Endothelial cell of umbilical vein (primary cell): ENCODE results near the gene XXYLT1. TPM values are rescaled to one million over a fixed set of nuclear protein-coding genes. Genes with fewer than 3 reads are reported as not detected.

Experiments used
- BruUV-seq: library from RNA; stranded (reverse); fragments of 400-500 nt; replicated peaks from 2 replicates; lab custom pipeline; 2021; lab: Mats Ljungman, UMichigan
- CTCF ChIA-PET: fragments of 300-600, 350-600 bp; sonication (Branson Sonifier 250); formaldehyde crosslinking; loops from one replicate; lab custom pipeline; 2021; ENCODE audit warnings: antibody characterized with exemption, inconsistent platforms; lab: Charles Lee
- POLR2A ChIA-PET: fragments of 300-600, 350-600 bp; sonication (Branson Sonifier 250); formaldehyde crosslinking; loops from one replicate; lab custom pipeline; 2021; ENCODE audit warnings: antibody characterized with exemption, inconsistent platforms; lab: Charles Lee
- DNase-seq: peaks from one replicate; pipeline ENCODE4 v3.0.0-alpha.2; 2011; ENCODE audit warnings: low read depth, low spot score
- FAIRE-seq: peaks from 2 replicates; lab custom pipeline; 2011; peaks lifted over from hg19 to GRCh38; lab: Jason Lieb, UNC
- H2AFZ ChIP-seq: 2 replicates; pipeline ENCODE4 v1.6.0; 2012; ENCODE audit warnings: low read depth, low read length, control low read depth, inconsistent platforms
- H3K27ac ChIP-seq: 2 replicates; pipeline ENCODE4 v1.5.1; 2011; ENCODE audit warnings: low read depth, mild to moderate bottlenecking, control low read depth, low read length, moderate library complexity; ENCODE audit not compliant: insufficient read depth
- H3K27me3 ChIP-seq, 2 experiments: 2 replicates each; pipeline versions ENCODE4 v1.6.0 to v1.6.1; 2011; ENCODE audit warnings: low read length in 2 of 2, mixed read lengths in 1 of 2; ENCODE audit not compliant: control insufficient read depth in 2 of 2, insufficient read depth in 2 of 2
- H3K36me3 ChIP-seq, 2 experiments: 2 replicates in 1 of 2; 3 replicates in 1 of 2; pipeline ENCODE4 v1.5.1; 2011; ENCODE audit warnings: low read length in 2 of 2, mild to moderate bottlenecking in 1 of 2, moderate library complexity in 1 of 2; ENCODE audit not compliant: control insufficient read depth in 2 of 2, insufficient read depth in 2 of 2; ENCODE audit errors: extremely low read depth in 1 of 2
- H3K4me1 ChIP-seq: 3 replicates; pipeline ENCODE4 v1.5.1; 2011; ENCODE audit warnings: mild to moderate bottlenecking, low read length; ENCODE audit not compliant: control insufficient read depth, insufficient read depth; ENCODE audit errors: extremely low read depth
- H3K4me2 ChIP-seq: 2 replicates; pipeline ENCODE4 v1.6.1; 2011; ENCODE audit warnings: low read length, control low read depth, mixed read lengths; ENCODE audit not compliant: insufficient read depth
- H3K4me3 ChIP-seq, 3 experiments: fragments of 200-600 bp in 1 of 3; sonication (generic), shearing (Covaris generic) in 1 of 3; replicated peaks in 1 of 3; 2 replicates each; pipeline ENCODE4 v1.5.1; 2011 to 2016; ENCODE audit warnings: control low read depth in 3 of 3, low read length in 3 of 3, mild to moderate bottlenecking in 2 of 3, inconsistent platforms in 1 of 3, low read depth in 1 of 3, moderate library complexity in 1 of 3; ENCODE audit not compliant: insufficient read depth in 1 of 3
- H3K79me2 ChIP-seq: 2 replicates; pipeline ENCODE4 v1.6.0; 2012; ENCODE audit warnings: low read length, inconsistent platforms; ENCODE audit not compliant: control insufficient read depth, insufficient read depth
- H3K9ac ChIP-seq: replicated peaks from 2 replicates; pipeline ENCODE3; 2011; ENCODE audit warnings: low read length, control low read depth; ENCODE audit not compliant: insufficient read depth; ENCODE audit errors: extremely low read depth
- H3K9me1 ChIP-seq: replicated peaks from 3 replicates; pipeline ENCODE4 v1.6.0; 2011; ENCODE audit warnings: mild to moderate bottlenecking, low read length; ENCODE audit not compliant: control insufficient read depth, insufficient read depth; ENCODE audit errors: extremely low read depth
- H3K9me3 ChIP-seq: replicated peaks from 2 replicates; pipeline ENCODE4 v1.5.1; 2012; ENCODE audit warnings: low read length, inconsistent platforms; ENCODE audit not compliant: control insufficient read depth, insufficient read depth
- H4K20me1 ChIP-seq: replicated peaks from 2 replicates; pipeline ENCODE3; 2011; ENCODE audit warnings: mild to moderate bottlenecking, low read length; ENCODE audit not compliant: control insufficient read depth, insufficient read depth; ENCODE audit errors: extremely low read depth
- CTCF ChIP-seq, 2 donors: IDR thresholded peaks; 1 replicate in 1 of 2; 2 replicates in 1 of 2; pipeline ENCODE4 v1.5.1; 2011; ENCODE audit warnings: low read length in 2 of 2, mild to moderate bottlenecking in 2 of 2, moderate library complexity in 2 of 2, control low read depth in 1 of 2, inconsistent platforms in 1 of 2, low read depth in 1 of 2; ENCODE audit not compliant: insufficient read depth in 1 of 2; ENCODE audit errors: extremely low read depth in 1 of 2
- EZH2 ChIP-seq: IDR thresholded peaks from 2 replicates; pipeline ENCODE4 v1.6.1; 2012; ENCODE audit warnings: borderline replicate concordance, low read depth, mild to moderate bottlenecking, moderate library complexity, low read length, inconsistent platforms; ENCODE audit not compliant: severe bottlenecking
- FOS ChIP-seq: IDR thresholded peaks from 2 replicates; pipeline ENCODE4 v1.6.1; 2011; ENCODE audit warnings: mild to moderate bottlenecking, low read length, moderate library complexity, borderline replicate concordance; ENCODE audit not compliant: insufficient read depth
- GATA2 ChIP-seq: IDR thresholded peaks from 2 replicates; pipeline ENCODE4 v1.7.0; 2011; ENCODE audit warnings: low read depth, mild to moderate bottlenecking, moderate library complexity, mixed read lengths, low read length; ENCODE audit not compliant: insufficient read length, insufficient read depth
- JUN ChIP-seq: IDR thresholded peaks from 2 replicates; pipeline ENCODE4 v1.6.1; 2011; ENCODE audit warnings: borderline replicate concordance, low read depth; ENCODE audit not compliant: insufficient read length, insufficient read depth
- MAX ChIP-seq: IDR thresholded peaks from 2 replicates; pipeline ENCODE4 v1.6.1; 2011; ENCODE audit not compliant: insufficient read depth, insufficient read length
- MYC ChIP-seq: IDR thresholded peaks from one replicate; pipeline ENCODE4 v1.6.1; 2011; ENCODE audit warnings: mild to moderate bottlenecking, low read depth, low read length
- POLR2A ChIP-seq: IDR thresholded peaks from 2 replicates; pipeline ENCODE4 v1.6.1; 2012; ENCODE audit warnings: low read depth, mild to moderate bottlenecking, control low read depth, low read length
- POLR2AphosphoS5 ChIP-seq: IDR thresholded peaks from 2 replicates; pipeline ENCODE4 v1.6.1; 2012; ENCODE audit warnings: low read depth, mild to moderate bottlenecking, control low read depth, low read length, moderate library complexity; ENCODE audit not compliant: insufficient read depth
- dilution Hi-C: fragments of 300-500 bp; cut with MboI; formaldehyde crosslinking; loops from one replicate; pipeline ENCODE4 v1.15.0; 2019; ENCODE audit warnings: low sequenced_read_pairs; ENCODE audit not compliant: extremely low pct_ligation_motif_present
- intact Hi-C: fragments of 100-400 bp; cut with micrococcal nuclease; formaldehyde crosslinking; loops from one replicate; pipeline ENCODE4 v1.10.0; 2022
- polyA plus RNA-seq, 4 experiments: library from polyadenylated mRNA; depleted of rRNA in 3 of 4; stranded (reverse) in 3 of 4; unstranded in 1 of 4; fragments of >200 nt; gene quantifications; 2 replicates each; pipeline versions ENCODE4 v1.2.1 to v1.2.3, GENCODE V29; 2011 to 2012; ENCODE audit warnings: missing spikeins in 1 of 4
- total RNA-seq: library from RNA; stranded (reverse); gene quantifications from 2 replicates; pipeline ENCODE4 v1.2.3, GENCODE V29; 2021

Gene XXYLT1
- total and polyA plus RNA-seq, 2 donors (not counting 3 experiments of a cell fraction or from before 2014, with no cell fraction given): 54.4 to 78.1 TPM

DNA sequence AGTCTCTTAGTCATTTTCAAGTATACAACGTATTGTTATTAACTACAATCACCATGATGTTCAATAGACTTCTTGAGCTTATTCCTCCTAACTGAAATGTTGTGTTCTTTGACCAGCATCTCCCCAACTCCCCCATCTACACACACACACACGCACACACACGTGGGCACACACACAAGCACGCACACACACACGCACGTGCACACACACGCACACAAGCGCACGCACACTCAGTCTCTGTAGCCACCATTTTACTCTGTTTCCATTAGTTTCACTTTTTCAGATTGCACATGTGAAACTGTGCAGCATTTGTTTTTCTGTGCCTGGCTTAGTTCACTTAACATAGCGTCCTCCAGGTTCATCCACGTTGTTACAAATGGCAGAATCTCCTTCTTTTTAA is 247.0 kb downstream of the XXYLT1 start:
- FAIRE-seq: no peak
- H2AFZ ChIP-seq: no peak overlapping the region
- no peaks in the 10 kb centered on the region for H3K36me3 ChIP-seq
- H3K9me1 ChIP-seq: no peaks in the 10 kb centered on the region
- no peak overlapping the region for H3K9ac ChIP-seq
- no peak overlapping the region for H3K4me3 ChIP-seq
- no peaks in the 10 kb centered on the region for H3K79me2 ChIP-seq
- intact Hi-C loops: no loop called here
- POLR2A ChIA-PET: no interaction called here
- no peaks in the 10 kb centered on the region for H3K27me3 ChIP-seq
- CTCF ChIA-PET: no interaction called here
- DNase-seq: no peak
- dilution Hi-C loops: no loop called here
- H3K4me1 ChIP-seq: peaks cover 16% of the 10 kb centered on the region
- no peaks in the 10 kb centered on the region for H3K9me3 ChIP-seq
- no peaks in the 10 kb centered on the region for H4K20me1 ChIP-seq
- no peak overlapping the region for H3K27ac ChIP-seq
- no TSS peak for BruUV-seq
- H3K4me2 ChIP-seq: no peak overlapping the region
- no peak for TF ChIP-seq CTCF (IDR thresholded peaks at IDR 0.05; ENCODE audit: extremely low read depth in 1 of 2, insufficient read depth in 1 of 2, low read depth in 1 of 2, low read length in 2 of 2)
- TF ChIP-seq JUN: no peak
- TF ChIP-seq GATA2: no peak
- no peak for TF ChIP-seq POLR2AphosphoS5
- no peak for TF ChIP-seq FOS
- no peak for TF ChIP-seq POLR2A
- no peak for TF ChIP-seq MAX
- no peak for TF ChIP-seq EZH2
- no peak for TF ChIP-seq MYC
